Measurements from ENCODE around the gene PMCH.
"Not testable (repeated sequence)": the region's sequence is repeated elsewhere in the genome, so short reads cannot be mapped to it uniquely, and the experiment has no call there.

PMCH gene, protein sequence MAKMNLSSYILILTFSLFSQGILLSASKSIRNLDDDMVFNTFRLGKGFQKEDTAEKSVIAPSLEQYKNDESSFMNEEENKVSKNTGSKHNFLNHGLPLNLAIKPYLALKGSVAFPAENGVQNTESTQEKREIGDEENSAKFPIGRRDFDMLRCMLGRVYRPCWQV

DNA sequence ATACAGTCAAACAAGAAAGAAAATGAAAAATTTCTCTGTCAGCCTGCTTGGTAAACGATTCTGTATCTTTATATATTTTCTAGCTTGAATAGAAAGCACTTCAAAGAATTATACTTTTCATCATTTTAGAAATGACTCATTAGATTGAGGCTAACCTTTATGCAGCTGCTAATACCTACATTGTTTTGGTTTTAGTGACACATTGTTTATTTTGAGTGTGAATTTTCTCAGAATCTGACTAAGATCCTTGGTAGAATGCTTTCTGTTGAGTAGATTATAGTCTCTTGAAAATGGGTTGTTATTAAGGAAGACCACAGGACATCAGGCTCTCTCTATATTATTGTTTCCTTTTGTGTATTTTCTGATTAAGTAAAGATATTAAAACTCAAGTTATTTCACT lies at the start of gene PMCH:
TSS of gene PMCH (minus strand) at position 45 of the 400 bp plus-strand sequence. CDS start 63 bp downstream, outside the sequence.
- no peak for DNase-seq

DNA sequence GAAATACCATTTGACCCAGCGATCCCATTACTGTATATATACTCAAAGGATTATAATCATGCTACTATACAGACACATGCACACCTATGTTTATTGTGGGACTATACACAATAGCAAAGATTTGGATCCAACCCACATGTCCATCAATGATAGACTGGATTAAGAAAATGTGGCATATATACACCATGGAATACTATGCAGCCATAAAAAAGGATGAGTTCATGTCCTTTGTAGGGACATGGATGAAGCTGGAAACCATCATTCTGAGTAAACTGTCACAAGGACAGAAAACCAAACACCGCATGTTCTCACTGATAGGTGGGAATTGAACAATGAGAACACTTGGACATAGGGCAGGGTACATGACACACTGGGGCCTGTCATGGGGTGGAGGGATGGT lies 43.2 kb upstream of the PMCH start:
- not testable (repeated sequence) for DNase-seq

DNA sequence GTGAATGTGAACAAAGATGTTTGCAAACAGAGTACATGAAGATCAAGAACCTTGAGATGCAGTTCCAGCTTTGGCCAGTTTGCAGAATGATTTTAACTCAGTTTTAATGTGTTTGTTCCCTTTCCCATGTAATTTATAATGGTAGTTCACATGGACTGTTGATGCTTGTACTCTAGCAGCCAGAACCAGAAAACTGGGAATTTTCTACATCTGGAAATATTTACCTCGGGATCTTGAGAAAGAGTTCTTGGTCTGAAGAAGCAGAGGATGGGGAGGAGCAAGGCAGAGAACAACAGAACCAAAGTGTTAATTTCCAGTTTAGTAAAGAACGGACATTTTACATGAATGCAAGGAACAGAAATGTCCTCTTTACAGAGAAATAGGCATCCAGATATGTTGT lies 37.0 kb upstream of the PMCH start:
- DNase-seq: no peak

DNA sequence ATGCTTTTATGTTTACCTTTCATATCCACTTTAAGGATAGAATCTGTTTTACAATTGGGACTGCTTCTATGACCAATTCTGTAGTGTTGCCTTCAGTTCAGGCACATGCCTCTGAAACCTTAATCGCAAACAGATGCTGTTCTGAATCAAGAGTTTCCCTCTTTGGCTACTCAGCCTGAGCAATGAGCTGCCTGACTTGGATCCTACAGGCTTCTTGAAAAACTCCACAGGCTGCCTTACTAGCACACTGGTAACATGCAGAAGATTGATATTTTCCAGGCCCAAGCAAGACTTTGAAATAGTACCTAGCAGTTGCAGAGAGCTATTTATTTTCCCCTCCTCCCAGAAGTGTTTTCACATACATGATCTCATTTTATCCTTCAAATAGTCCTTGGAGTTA lies 34.8 kb upstream of the PMCH start:
- peak; percentile 76 for DNase-seq

DNA sequence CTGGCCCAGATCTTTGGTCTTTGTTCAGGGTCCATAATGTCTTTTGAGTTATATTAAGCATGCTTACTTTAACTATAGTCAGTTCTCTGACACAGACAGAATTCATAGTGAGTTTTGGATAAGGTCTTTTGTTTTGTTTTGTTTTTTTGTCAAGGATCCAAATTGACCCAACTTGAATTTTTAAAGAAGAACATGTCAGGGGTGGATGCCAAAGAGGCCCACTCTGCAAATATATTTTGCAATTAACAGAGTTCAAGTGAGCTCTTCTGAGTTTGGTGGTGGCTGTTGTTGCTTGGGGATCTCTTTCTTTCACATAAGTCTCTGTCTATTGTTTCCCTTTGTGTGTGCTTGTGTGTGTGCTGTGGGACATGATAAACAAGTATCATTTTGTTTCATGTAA lies 34.4 kb upstream of the PMCH start:
- peak; percentile 21 for DNase-seq

DNA sequence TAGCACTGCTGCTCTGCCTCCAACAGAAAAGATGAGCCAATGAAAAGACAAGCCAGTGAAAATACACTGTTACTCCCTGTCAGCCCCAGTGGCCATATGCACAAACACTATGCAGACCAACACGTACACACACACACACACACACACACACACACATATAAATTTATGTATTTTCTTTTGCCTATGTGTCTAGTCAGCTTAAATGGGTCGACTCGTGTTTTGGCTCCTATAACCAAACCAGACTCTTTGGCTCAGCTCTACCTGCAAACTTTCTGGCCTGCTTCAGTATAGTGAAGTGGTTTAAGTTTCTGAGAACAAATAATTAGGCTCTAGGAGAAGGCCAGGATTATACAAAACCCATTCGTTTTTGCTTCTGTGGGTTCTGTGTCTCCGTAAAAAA lies 30.3 kb upstream of the PMCH start:
- DNase-seq: peak; percentile 25

DNA sequence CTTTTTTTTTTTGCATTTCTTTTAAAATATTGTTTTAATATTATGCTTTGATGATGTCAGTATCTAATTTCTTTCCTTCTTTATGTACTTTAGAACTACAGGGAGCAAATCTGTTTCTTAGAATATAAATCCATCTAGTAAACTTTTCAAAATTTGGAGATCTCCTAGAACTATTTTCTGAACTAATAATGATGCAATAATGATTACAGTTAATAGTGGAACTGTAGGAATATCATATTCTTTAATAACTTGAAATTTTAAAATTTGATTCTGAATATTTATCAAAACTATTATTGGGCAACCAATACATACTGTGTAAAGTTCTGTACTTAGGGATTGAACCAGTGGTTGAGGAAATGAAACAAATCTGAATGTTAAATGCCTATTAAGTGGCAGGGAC lies 23.1 kb upstream of the PMCH start:
- DNase-seq: no peak

DNA sequence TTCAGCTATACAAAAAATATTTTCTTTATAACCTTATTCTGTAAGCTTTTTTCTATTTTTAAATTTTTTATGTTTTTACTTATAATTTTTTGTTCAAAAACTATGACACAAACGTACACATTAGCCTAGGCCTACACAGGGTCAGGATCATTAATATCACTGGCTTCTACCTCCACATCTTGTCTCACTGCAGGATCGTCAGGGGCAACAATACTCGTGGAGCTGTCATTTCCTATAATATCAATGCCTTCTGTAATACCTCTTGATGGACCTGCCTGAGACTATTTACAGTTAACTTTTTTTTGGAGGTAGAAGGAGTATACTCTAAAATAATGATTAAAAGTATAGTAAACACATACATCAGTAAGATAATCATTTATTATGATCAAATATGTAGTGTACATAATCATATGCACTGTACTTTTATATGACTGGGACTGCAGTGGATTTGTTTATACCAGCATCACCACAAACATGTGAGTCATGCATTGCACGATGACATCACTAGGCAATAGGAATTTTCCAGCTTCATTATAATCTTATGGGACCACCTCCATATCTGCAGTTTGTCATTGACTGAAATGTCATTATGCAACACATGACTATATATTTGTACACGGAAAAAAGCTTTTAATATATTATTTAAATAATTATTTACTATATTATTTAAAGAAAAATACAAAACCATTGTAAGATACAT lies 18.5 kb upstream of the PMCH start:
- DNase-seq: no peak

DNA sequence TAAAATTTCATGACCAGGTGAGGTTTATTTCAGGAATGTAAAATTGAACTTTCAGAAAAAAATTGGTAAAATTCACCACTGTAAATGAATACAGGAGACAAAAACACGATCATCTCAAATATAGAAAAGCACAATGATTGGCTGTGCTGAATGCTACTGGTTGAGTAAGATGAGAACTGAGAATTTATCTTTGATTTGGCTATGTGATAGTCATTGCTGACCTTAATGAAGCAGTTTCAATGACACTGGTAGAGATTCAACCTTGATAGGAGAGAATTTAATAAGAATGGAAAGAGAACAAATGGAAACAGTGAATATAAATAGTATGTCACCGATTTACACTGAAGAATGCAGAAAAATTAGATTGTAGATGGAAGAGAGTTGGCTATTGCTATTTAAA lies 6.4 kb upstream of the PMCH start:
- no peak for DNase-seq

DNA sequence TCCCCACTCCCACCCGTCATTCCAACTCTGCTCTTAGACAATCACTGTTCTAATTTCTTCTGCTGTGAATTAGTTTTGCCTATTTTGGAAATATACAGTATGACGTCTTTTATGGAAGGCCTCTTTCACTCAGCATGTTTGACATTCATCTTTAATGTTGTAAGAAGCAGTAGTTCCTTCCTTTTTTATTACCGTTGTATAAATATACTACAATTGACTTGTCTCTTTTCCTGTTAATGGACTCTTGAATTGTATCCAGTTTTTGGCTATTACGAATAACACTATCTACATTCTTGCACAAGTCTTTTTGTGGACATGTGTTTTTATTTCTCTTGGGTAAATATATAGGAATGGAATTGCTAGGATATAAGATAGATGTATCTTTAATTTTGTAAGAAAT lies 4.9 kb upstream of the PMCH start:
- no peak for DNase-seq

DNA sequence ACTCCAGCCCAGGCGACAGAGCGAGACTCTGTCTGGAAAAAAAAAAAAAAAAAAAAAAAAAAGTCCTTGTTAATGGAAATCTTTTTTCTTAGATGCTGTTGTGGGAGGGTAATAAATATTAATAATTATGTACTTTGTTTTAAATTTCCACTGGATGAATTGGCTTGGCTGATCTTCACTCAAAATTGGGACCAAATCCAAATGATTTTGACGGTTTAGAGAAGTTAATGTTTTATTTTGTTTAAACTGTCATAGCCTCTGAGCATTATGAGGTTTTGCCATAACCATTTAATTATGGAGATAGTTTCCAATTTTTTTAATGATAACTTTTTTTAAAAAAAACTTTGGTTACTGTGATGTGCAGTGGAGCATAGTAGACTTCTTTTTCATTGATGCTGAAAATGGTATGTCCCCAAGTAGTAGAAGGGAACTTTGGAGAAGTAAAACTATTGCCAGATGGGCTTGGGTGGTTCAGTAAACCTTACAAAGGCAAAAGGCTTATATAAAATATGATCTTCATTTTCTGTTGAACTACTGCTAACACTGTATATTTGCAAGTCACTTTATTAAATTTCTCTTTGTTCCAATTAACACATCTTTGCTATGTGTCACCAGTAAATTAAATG lies 3.9 kb upstream of the PMCH start:
- no peak for DNase-seq

DNA sequence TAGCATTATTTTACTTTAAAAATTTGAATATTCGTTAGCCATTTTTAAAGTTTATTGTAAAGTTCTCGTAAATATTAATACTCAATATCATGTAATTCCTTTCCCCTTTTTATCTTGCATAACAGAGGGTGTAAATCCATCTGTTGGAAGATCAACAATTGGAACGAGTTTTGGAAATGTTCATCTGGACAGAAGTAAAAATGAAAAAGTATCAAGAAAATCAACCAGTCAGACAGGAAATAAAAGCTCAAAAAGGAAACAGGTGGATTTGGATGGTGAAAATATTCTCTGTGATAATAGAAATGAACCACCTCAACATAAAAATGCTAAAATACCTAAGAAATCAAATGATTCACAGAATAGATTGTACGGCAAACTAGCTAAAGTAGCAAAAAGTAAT lies 1.8 kb downstream of the PMCH start:
- DNase-seq: no peak

DNA sequence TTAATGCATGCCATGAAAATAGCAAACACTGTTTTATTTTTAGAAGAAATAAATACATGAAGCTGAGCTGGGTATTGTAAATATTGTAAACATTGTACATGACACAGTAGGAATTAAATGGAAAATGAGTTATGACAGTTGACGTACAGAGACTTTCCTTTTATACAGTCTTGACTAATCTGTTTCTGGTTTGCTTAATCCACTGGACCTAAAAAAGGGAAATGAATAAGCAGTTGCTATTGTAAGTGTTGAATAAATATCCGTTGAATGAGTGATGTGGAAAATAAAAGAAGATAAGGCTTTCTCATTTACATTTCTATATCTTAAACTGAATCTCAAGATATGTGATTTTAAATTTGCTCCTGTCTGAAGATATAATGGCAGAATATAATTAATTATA lies 15.0 kb downstream of the PMCH start:
- DNase-seq: no peak

DNA sequence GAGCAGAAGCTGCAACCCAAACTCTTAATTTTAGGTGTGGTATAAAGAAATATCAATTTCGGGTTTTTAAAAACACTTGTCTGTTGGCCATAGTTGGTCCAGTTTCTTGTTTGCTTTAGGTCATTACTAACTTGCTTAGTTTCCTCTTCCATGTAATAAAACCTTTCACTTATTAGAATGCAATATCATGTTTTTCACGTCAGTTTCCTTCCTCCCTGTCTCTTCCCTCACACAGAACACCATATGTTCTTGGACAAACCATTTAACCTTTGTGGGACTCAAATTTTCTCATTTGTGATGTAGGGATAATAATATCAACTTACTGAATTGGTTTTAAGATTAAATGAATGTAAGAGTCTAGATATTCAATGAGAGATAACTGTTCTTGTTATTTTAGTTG lies 22.9 kb downstream of the PMCH start:
- DNase-seq: no peak

DNA sequence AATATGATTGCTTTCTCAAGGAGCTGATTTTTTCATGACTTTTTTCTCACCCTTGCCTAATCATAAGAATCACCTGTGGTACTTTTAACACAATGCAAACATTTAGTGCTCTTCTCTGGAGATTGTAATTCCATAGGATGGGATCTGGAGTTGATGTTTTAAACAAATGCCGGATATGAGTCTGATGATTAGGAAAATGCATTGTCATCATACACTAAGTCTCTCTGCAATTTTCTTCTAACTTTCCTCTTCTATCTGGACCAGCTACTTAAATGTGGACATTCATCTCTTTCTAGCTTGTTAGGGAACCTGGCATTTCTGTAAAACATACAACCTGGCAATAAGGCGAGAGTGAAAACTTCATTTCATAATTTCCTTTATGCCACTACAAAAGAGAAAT lies 23.5 kb downstream of the PMCH start:
- DNase-seq: no peak

DNA sequence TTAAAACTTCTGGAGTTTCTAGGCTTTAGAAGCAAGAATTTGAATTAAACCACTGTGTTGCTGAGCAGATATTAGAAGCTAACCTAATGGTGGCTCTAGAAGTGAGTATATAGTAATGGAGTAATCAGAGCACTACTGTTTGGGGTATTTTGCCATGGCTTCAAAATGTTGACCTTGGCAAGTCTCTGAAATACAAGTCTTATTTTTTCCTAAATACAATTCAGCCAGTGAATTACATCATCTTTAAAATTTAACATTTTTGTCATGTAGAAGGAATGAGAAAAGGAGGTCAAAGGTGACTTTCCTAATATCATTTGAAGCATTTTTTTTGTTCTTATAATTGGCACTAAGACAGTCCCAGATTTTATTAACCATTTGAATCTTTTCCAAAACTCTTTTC lies 25.2 kb downstream of the PMCH start:
- DNase-seq: no peak

DNA sequence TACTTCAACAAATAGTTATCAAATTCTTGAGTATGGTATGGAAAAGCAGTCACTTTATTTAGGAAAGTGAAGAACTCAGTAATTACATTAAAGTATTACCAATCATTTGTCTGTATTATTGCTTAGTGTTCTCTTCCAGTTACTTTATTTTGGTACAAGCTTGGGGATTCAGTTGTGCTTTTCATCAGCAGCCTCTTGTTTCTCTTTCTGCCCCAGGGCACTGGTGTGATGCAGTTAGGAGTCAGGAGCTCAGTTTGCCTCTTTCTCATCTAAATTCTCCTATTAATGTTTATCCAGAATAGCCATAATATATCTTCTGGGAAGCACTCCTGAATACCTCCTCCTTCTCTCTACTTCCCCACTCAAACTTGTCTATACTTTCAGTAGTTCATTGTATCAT lies 25.7 kb downstream of the PMCH start:
- no peak for DNase-seq

DNA sequence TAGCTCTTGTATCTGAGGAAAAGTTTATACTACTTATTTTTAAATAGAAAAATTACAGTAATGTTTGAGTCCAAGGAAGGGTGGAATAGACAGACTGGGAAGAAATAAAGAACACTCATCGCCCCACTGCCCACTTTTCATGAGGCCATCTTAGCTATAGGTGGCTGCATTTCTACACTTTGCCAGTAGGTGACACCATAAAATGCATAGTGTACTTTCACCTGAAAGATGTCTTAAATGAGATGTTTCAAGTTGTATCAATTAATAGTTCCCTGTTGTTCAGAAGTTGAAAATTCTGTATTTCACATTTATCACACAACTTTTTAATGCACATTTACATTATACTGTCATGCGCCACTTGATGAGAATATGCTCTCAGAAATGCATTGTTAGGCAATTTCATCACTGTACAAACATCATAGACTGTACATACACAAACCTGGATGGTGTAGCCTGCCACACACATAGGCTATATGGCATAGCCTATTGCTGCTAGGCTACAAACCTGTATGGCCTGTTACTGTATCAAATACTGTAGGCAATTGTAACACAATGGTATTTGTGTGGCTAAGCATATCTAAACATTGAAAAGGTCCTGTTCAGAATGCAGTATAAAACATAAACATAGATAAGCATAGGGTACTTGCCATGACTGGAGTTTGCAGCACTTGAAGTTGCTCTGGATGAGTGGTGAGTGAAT lies 27.6 kb downstream of the PMCH start:
- no peak for DNase-seq

DNA sequence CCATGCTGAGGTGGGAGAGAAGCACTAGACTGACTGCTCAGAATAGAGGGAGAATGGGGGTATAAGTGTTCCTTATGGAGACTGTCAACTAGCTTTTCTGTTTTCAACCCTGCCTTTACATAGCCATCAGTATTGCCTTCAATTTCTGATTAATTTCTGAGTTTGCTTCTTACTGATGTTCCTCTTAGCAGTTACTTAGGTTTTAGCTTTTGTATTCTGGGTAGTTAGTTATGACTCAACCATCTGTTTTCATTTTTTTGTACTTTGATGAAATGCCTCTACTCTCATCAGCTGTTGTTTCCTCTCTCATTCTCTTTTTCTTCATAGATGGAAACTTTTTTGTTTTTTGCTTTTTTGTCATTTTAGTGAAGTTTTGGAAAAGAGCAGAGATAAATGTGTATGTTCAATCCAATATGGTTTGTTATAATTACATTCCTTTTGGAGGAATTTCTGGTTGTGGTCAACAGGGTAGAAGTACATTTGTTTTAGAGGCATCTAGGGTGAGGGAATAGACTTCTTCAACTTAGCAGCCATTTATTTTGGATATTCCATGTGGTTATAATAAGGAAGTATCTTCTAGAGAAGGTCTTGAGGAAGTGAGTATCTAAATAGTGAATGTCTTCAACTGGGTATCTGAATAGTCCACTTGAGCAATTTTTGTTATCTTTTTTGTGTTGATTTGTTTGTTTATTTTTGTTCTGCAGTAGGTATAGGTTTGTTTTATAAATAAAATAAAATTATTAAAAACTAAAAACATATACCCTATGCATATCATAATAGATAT lies 29.6 kb downstream of the PMCH start:
- no peak for DNase-seq

DNA sequence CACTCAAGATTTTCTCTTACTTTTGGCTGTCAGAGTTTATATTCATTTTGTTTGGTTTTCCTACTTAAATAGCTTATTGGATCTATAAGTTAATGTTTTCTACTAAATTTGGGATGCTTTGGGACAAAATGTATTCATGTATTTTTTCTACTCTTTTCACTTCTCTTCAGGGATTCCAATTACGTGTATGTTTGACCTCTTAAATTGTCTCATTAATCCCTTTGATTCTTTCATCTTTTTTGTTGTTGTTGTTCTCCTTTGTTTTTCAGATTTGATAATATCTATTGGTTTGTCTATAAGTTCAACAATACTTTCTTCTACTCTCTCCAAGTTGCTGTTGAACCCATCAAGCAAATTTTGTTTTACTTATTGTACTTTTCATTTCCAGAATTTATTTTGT lies 34.2 kb downstream of the PMCH start:
- DNase-seq: no peak

DNA sequence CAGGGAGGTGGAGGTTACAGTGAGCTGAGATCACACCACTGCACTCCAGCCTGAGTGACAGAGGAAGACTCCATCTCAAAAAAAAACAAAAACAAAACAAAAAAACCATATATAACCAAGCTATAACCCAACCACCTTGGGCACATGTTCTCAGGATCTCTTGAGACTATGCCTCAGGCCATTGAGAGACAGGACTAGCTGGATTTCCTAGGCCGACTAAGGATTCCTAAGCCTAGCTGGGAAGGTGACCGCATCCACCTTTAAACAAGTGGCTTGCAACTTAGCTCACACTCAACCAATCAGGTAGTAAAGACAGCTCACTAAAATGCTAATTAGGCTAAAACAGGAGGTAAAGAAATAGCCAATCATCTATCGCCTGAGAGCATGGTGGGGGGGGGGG lies 42.4 kb downstream of the PMCH start:
- not testable (repeated sequence) for DNase-seq

DNA sequence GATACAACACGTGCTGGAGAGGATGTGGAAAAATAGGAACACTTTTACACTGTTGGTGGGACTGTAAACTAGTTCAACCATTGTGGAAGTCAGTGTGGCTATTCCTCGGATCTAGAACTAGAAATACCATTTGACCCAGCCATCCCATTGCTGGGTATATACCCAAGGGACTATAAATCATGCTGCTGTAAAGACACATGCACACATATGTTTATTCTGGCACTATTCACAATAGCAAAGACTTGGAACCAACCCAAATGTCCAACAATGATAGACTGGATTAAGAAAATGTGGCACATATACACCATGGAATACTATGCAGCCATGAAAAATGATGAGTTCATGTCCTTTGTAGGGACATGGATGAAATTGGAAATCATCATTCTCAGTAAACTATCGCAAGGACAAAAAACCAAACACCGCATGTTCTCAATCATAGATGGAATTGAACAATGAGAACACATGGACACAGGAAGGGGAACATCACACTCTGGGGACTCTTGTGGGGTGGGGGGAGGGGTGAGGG lies 50.5 kb downstream of the PMCH start:
- not testable (repeated sequence) for DNase-seq

All from right hindlimb (tissue), 1 donor.